ENCODE measurements around the gene CDR2L. TPM values are rescaled to one million over a fixed set of nuclear protein-coding genes. Genes with fewer than 3 reads are reported as not detected.
"Not testable (repeated sequence)": the region's sequence is repeated elsewhere in the genome, so short reads cannot be mapped to it uniquely, and the experiment has no call there.

The CDR2L gene
- total and polyA plus RNA-seq, 4 donors = 0.70 to 1.5 (median 0.94) TPM

DNA sequence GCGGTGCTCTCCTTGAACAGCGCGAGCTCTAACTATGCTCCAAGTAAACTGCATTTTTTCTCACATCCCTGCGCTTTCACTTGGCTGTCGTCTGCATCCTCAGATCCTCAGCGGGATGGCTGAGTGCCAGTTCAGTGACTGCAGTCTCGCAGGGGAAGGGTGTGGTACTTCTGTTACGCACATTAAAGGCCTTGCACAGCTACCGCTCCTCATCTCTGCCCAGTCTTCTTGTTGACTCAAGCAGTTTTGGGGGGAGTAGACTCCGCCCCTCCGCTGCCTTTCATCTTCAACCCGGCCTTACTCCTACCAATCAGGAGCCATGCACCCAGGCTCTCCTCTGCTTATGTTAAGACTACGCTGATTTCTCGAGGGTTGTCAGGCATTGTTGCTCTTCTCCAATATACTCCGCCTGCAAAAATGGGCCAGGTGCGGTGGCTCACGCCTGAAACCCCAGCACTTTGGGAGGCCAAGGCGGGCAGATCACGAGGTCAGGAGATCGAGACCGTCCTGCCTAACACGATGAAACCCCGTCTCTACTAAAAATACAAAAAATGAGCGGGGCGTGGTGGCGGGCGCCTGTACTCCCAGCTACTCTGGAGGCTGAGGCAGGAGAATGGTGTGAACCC is 49.3 kb downstream of the CDR2L start:
- peak; percentile 59 for DNase-seq (ENCODE audit: low spot score)
- 77% methylated on average over 27 of the region's 27 CpGs for WGBS
- Histone ChIP-seq H3K9ac (ENCODE audit: low read depth in 1 of 2, low read length in 2 of 2) (no peak overlapping the region), H3K9me3 (ENCODE audit: control insufficient read depth in 4 of 4, low read length in 3 of 4) (no peaks in the 10 kb centered on the region), H3K4me1 (ENCODE audit: control insufficient read depth in 4 of 4, insufficient read depth in 4 of 4, low read length in 3 of 4) (peaks cover 5 to 24% (median 15%) of the 10 kb centered on the region in 4 donors), H3K27me3 (ENCODE audit: control insufficient read depth in 4 of 4, insufficient read depth in 4 of 4, low read length in 3 of 4) (no peaks in the 10 kb centered on the region), H3K36me3 (ENCODE audit: control insufficient read depth in 4 of 4, insufficient read depth in 3 of 4, low read depth in 1 of 4, low read length in 3 of 4) (peaks cover 9 to 32% (median 22%) of the 10 kb centered on the region in 4 donors), H3K27ac (ENCODE audit: low read depth in 1 of 2, low read length in 2 of 2) (no peak overlapping the region), H3K4me3 (ENCODE audit: low read depth in 1 of 3, low read length in 3 of 3) (no peak overlapping the region)
- TF ChIP-seq RXRA (IDR thresholded peaks at IDR 0.05) (no peak), SP1 (IDR thresholded peaks at IDR 0.05) (peak; percentile 18)

DNA sequence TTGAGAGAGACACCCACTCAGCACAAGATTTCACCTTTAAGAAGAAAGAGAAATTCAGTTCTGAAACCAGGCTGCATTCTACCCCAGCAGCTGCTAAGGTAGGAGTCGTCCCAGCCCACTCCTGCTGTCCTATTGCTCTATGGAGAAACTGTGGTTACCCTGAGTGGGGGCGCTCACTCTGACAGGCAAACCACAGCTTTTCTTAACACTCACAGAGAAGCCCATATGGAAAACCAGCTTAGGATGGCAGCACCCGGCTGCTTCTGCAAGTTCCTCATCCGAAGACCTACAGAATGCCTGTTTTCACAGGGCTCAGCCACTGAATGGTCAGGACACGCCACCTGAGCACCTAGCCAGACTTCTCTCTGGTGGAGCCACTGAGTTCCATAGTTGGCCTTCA is 51.8 kb downstream of the CDR2L start:
- 90% methylated on average over 5 of the region's 5 CpGs for WGBS
- H3K9me3 ChIP-seq (ENCODE audit: control insufficient read depth in 4 of 4, low read length in 3 of 4) = no peaks in the 10 kb centered on the region
- H3K36me3 ChIP-seq (ENCODE audit: control insufficient read depth in 4 of 4, insufficient read depth in 3 of 4, low read depth in 1 of 4, low read length in 3 of 4) = peaks cover 11 to 39% (median 27%) of the 10 kb centered on the region in 4 donors
- peaks cover 3 to 15% (median 10%) of the 10 kb centered on the region in 4 donors for H3K4me1 ChIP-seq (ENCODE audit: control insufficient read depth in 4 of 4, insufficient read depth in 4 of 4, low read length in 3 of 4)
- no peaks in the 10 kb centered on the region for H3K27me3 ChIP-seq (ENCODE audit: control insufficient read depth in 4 of 4, insufficient read depth in 4 of 4, low read length in 3 of 4)
- no peak for TF ChIP-seq TAF1 (conservative IDR thresholded peaks at IDR 0.05)
- no peak for TF ChIP-seq HNF4A (conservative IDR thresholded peaks at IDR 0.05)
- TF ChIP-seq FOXA2 (IDR thresholded peaks at IDR 0.05) = no peak
- TF ChIP-seq, protein P1, sequence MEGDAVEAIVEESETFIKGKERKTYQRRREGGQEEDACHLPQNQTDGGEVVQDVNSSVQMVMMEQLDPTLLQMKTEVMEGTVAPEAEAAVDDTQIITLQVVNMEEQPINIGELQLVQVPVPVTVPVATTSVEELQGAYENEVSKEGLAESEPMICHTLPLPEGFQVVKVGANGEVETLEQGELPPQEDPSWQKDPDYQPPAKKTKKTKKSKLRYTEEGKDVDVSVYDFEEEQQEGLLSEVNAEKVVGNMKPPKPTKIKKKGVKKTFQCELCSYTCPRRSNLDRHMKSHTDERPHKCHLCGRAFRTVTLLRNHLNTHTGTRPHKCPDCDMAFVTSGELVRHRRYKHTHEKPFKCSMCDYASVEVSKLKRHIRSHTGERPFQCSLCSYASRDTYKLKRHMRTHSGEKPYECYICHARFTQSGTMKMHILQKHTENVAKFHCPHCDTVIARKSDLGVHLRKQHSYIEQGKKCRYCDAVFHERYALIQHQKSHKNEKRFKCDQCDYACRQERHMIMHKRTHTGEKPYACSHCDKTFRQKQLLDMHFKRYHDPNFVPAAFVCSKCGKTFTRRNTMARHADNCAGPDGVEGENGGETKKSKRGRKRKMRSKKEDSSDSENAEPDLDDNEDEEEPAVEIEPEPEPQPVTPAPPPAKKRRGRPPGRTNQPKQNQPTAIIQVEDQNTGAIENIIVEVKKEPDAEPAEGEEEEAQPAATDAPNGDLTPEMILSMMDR (IDR thresholded peaks at IDR 0.05; ENCODE audit: low read depth, low read length, missing input control) = no peak
- no peak for TF ChIP-seq EGR1 (IDR thresholded peaks at IDR 0.05; ENCODE audit: low read depth in 2 of 2)
- TF ChIP-seq HNF4G (IDR thresholded peaks at IDR 0.05) = no peak
- TF ChIP-seq, protein P2, sequence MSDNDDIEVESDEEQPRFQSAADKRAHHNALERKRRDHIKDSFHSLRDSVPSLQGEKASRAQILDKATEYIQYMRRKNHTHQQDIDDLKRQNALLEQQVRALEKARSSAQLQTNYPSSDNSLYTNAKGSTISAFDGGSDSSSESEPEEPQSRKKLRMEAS (IDR thresholded peaks at IDR 0.05) = no peak
- H3K27ac ChIP-seq (ENCODE audit: low read depth in 1 of 2, low read length in 2 of 2) = no peak overlapping the region
- H3K9ac ChIP-seq (ENCODE audit: low read depth in 1 of 2, low read length in 2 of 2) = no peak overlapping the region
- H3K4me3 ChIP-seq (ENCODE audit: low read depth in 1 of 3, low read length in 3 of 3) = no peak overlapping the region
- no peak for DNase-seq (ENCODE audit: low spot score)

DNA sequence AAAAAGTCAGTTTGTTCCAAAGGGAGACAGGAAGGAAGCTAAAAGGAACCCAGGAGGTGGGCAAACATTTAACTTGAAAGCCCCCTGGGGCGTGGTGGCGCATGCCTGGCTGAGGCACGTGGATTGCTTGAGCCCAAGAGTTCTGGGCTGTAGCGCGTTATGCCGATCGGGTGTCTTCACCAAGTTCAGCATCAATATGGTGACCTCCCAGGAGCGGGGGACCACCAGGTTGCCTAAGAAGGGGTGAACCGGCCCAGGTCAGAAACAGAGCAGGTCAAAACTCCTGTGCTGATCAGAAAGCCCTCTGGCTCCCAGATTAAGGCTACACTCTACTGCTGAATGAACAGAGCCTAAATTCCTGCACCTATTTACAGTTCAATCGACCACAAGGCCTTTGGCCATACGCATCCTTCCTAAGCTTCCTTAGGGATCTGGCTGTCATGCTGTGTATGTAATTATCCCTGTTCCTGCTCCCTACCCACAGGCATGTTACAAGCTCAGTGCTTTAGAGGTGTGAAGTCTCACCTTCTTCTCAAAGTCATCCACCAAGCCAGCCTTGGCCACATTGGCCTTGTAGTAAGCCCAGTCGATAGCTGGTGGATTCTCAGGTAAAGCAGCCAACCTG is 54.3 kb downstream of the CDR2L start:
- 93% methylated on average over 12 of the region's 12 CpGs for WGBS
- Histone ChIP-seq H3K36me3 (ENCODE audit: control insufficient read depth in 4 of 4, insufficient read depth in 3 of 4, low read depth in 1 of 4, low read length in 3 of 4) (peaks cover 11 to 39% (median 27%) of the 10 kb centered on the region in 4 donors), H3K4me3 (ENCODE audit: low read depth in 1 of 3, low read length in 3 of 3) (no peak overlapping the region), H3K27me3 (ENCODE audit: control insufficient read depth in 4 of 4, insufficient read depth in 4 of 4, low read length in 3 of 4) (no peaks in the 10 kb centered on the region), H3K27ac (ENCODE audit: low read depth in 1 of 2, low read length in 2 of 2) (no peak overlapping the region), H3K9me3 (ENCODE audit: control insufficient read depth in 4 of 4, low read length in 3 of 4) (no peaks in the 10 kb centered on the region), H3K9ac (ENCODE audit: low read depth in 1 of 2, low read length in 2 of 2) (no peak overlapping the region), H3K4me1 (ENCODE audit: control insufficient read depth in 4 of 4, insufficient read depth in 4 of 4, low read length in 3 of 4) (peaks cover 0 to 5% (median 2%) of the 10 kb centered on the region in 4 donors)
- TF ChIP-seq, protein P3, sequence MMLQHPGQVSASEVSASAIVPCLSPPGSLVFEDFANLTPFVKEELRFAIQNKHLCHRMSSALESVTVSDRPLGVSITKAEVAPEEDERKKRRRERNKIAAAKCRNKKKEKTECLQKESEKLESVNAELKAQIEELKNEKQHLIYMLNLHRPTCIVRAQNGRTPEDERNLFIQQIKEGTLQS (IDR thresholded peaks at IDR 0.05) = no peak
- TF ChIP-seq EGR1 (IDR thresholded peaks at IDR 0.05; ENCODE audit: low read depth in 2 of 2) = no peak
- TF ChIP-seq GABPA (IDR thresholded peaks at IDR 0.05 in 1 of 2, conservative IDR thresholded peaks at IDR 0.05 in 1 of 2) = no peak
- TF ChIP-seq FOXA1 (IDR thresholded peaks at IDR 0.05) = no peak
- no peak for DNase-seq (ENCODE audit: low spot score)

DNA sequence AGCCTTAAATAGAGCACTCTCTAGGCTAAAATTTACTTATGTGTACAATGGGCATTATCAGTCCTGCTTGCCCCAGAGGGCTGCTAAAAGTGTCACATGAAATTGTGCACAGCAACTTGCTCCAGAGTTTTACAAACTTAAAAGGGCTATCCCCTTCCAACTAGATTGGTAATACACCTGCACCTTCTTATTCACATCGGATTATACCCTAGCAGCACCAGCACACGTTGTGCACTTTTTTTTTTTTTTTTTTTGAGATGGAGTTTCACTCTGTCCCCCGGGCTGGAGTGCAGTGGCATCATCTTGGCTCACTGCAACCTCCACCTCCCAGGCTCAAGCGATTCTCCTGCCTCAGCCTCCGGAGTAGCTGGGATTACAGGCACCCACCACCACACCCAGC is 56.4 kb downstream of the CDR2L start:
- Histone ChIP-seq H3K36me3 (ENCODE audit: control insufficient read depth in 4 of 4, insufficient read depth in 3 of 4, low read depth in 1 of 4, low read length in 3 of 4) (peaks cover 11 to 34% (median 22%) of the 10 kb centered on the region in 4 donors), H3K4me1 (ENCODE audit: control insufficient read depth in 4 of 4, insufficient read depth in 4 of 4, low read length in 3 of 4) (peaks cover 5 to 18% (median 13%) of the 10 kb centered on the region in 4 donors)
- not testable (repeated sequence) for H3K9me3 ChIP-seq (ENCODE audit: control insufficient read depth in 4 of 4, low read length in 3 of 4); H3K27ac ChIP-seq (ENCODE audit: low read depth in 1 of 2, low read length in 2 of 2); H3K9ac ChIP-seq (ENCODE audit: low read depth in 1 of 2, low read length in 2 of 2); DNase-seq (ENCODE audit: low spot score); H3K27me3 ChIP-seq (ENCODE audit: control insufficient read depth in 4 of 4, insufficient read depth in 4 of 4, low read length in 3 of 4); H3K4me3 ChIP-seq (ENCODE audit: low read depth in 1 of 3, low read length in 3 of 3)
- WGBS = 80% methylated on average over 5 of the region's 5 CpGs
